GM10266 (cell line): ENCODE results near the gene SMTN.

Experiments
- DNase-seq: peaks from one replicate; pipeline ENCODE4 v3.0.0; 2012; ENCODE audit errors: extremely low spot score
- TF ChIP-seq, protein P1 (sequence below): IDR thresholded peaks from 2 replicates; pipeline ENCODE4 v1.5.1; 2012; ENCODE audit warnings: mild to moderate bottlenecking, low read depth; ENCODE audit not compliant: control insufficient read depth, insufficient read depth; ENCODE audit errors: missing control alignments

SMTN gene

GRCh38 chr22:31137721-31138120, 56.6 kb downstream of the SMTN start:
- TF ChIP-seq, protein P1, sequence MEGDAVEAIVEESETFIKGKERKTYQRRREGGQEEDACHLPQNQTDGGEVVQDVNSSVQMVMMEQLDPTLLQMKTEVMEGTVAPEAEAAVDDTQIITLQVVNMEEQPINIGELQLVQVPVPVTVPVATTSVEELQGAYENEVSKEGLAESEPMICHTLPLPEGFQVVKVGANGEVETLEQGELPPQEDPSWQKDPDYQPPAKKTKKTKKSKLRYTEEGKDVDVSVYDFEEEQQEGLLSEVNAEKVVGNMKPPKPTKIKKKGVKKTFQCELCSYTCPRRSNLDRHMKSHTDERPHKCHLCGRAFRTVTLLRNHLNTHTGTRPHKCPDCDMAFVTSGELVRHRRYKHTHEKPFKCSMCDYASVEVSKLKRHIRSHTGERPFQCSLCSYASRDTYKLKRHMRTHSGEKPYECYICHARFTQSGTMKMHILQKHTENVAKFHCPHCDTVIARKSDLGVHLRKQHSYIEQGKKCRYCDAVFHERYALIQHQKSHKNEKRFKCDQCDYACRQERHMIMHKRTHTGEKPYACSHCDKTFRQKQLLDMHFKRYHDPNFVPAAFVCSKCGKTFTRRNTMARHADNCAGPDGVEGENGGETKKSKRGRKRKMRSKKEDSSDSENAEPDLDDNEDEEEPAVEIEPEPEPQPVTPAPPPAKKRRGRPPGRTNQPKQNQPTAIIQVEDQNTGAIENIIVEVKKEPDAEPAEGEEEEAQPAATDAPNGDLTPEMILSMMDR, result no peak
- no peak for DNase-seq

DNA sequence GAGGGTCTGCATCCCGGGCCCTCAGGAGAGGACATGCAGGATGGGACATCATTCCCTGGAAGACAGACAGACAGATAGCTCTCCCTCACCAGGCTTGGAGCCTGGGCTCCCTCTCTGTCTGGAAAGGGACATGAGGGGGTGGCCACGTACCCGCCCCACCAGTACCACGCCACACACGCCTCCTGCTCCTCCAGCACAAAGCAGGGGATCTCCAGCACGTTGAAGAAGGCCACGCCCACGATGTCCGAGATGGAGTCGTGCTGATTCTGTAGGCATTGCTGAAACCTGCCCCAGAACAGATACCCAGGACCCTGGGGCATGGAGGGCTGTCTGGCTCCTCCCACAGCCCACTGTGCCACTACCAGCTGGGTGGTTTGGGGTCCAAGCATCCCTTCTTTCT, 57.0 kb downstream of the SMTN start:
- no peak for DNase-seq
- TF ChIP-seq, protein P1, result no peak

DNA sequence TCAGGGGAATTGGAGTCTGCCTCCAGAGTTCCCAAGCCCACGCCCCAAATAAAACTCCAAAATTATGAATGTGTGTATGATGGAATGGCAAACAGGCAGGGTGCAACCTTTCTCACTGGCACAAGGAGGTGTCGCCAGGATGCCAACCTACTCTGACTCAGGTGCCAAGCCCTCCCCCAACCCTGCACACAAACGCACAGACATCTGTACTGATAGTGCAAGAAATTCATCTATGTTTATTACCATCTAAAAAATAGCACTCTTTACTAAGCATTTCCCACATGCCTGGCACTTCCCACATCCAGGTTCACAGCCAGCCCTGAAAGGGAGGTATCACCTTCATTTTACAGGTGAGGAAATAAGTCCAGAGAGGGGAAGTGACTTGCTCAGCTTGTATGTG, 57.9 kb downstream of the SMTN start:
- TF ChIP-seq, protein P1, result no peak
- no peak for DNase-seq

- DNase-seq, result no peak
- TF ChIP-seq, protein P1, result no peak
These were observed 59.0 kb downstream of the SMTN start, which contains the start of gene PLA2G3 for GRCh38 chr22:31139866-31140716. Gene PLA2G3, minus strand, starts transcription at chr22:31140508. Its CDS starts 154 bp downstream, at chr22:31140354.

DNA sequence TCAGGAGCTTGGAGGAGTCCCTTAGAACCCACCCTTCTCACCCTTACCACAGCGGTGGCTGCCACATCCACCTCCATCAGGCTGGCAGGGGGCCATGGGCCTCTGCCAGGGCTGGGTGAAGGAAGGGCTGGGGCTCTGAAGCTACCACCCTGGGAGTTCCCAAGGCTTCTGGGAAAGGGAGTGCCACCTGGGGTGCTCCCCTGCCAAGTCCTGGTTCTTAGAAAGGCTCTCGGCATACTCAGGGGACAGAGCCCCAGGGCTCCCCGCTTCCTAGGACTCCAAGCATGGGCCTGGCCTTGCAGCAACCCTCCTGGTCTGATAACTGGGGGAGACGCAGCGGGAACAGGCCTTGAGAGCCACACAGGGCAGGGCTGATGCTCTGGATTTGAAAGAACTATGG, 59.6 kb downstream of the SMTN start:
- TF ChIP-seq, protein P1, result no peak
- DNase-seq, result no peak

GRCh38 chr22:31141551-31141950, 60.4 kb downstream of the SMTN start:
- TF ChIP-seq, protein P1, result no peak

GRCh38 chr22:31142285-31142684, 61.2 kb downstream of the SMTN start:
- TF ChIP-seq, protein P1, result no peak
- no peak for DNase-seq

More at GRCh38 chr22:31141551-31141950, 60.4 kb downstream of the SMTN start:
- DNase-seq, result no peak
